ENCODE measurements around the gene C16orf96. TPM values are rescaled to one million over a fixed set of nuclear protein-coding genes. Genes with fewer than 3 reads are reported as not detected.

C16orf96 gene
- total and polyA plus RNA-seq, 2 donors (not counting 3 experiments of a cell fraction or from before 2014, with no cell fraction given): not detected

DNA sequence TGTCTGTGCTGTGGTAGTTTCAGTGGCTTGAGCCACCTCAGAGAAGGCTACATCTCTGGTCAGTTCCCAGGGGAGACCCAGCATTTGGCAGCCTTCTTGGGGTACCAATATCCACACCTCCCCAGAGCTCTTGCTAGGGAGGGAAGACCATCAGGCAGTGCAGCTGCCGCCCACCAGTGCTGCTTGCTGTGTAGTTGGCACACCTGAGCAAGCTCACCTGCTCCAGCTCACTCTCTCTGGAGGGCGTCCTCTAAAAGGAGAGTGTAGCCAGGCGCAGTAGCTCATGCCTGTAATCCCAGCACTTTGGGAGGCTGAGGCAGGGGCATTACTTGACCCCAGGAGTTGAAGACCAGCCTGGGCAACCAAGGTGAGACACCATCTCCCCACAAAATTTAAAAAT, 47.3 kb upstream of the C16orf96 start:
- Histone ChIP-seq H4K20me1 (replicated peaks; ENCODE audit: control insufficient read depth, extremely low read depth, insufficient read depth, low read length) (no peaks in the 10 kb centered on the region), H3K36me3 (ENCODE audit: control insufficient read depth in 2 of 2, extremely low read depth in 1 of 2, insufficient read depth in 2 of 2, low read length in 2 of 2) (peaks cover 16 to 54% of the 10 kb centered on the region in 2 experiments), H3K9me3 (replicated peaks; ENCODE audit: control insufficient read depth, insufficient read depth, low read length) (no peaks in the 10 kb centered on the region), H3K4me3 (replicated peaks in 1 of 3; ENCODE audit: insufficient read depth in 1 of 3, low read depth in 1 of 3, low read length in 3 of 3) (no peak overlapping the region), H3K9me1 (replicated peaks; ENCODE audit: control insufficient read depth, extremely low read depth, insufficient read depth, low read length) (no peaks in the 10 kb centered on the region), H3K4me2 (ENCODE audit: insufficient read depth, low read length) (no peak overlapping the region), H3K9ac (replicated peaks; ENCODE audit: extremely low read depth, insufficient read depth, low read length) (no peak overlapping the region), H2AFZ (ENCODE audit: low read depth, low read length) (no peak overlapping the region), H3K4me1 (ENCODE audit: control insufficient read depth, extremely low read depth, insufficient read depth, low read length) (no peaks in the 10 kb centered on the region), H3K27me3 (ENCODE audit: control insufficient read depth in 2 of 2, insufficient read depth in 2 of 2, low read length in 2 of 2) (no peaks in the 10 kb centered on the region), H3K27ac (ENCODE audit: insufficient read depth, low read depth, low read length) (no peak overlapping the region), H3K79me2 (ENCODE audit: control insufficient read depth, insufficient read depth, low read length) (peaks cover 2% of the 10 kb centered on the region)
- no peak for FAIRE-seq
- no TSS peak for BruUV-seq (replicated peaks)
- intact Hi-C loops (cut with micrococcal nuclease): no loop called here
- ChIA-PET CTCF (interaction anchor here (1.0 to 6.5 kb wide), 6 partner anchors 9 to 115 kb away, joined by 5 to 109 read pairs (median 8); partner anchors contain the start of genes HMOX2 and MGRN1), POLR2A (no interaction called here)
- dilution Hi-C loops (cut with MboI; ENCODE audit: extremely low pct_ligation_motif_present, low sequenced_read_pairs): no loop called here
- no peak for DNase-seq (ENCODE audit: low read depth, low spot score)
- TF ChIP-seq MYC (IDR thresholded peaks at IDR 0.05; ENCODE audit: low read depth, low read length) (no peak), EZH2 (IDR thresholded peaks at IDR 0.05; ENCODE audit: borderline replicate concordance, low read depth, low read length, severe bottlenecking) (no peak), POLR2A (IDR thresholded peaks at IDR 0.05; ENCODE audit: low read depth, low read length) (no peak), FOS (IDR thresholded peaks at IDR 0.05; ENCODE audit: borderline replicate concordance, insufficient read depth, low read length) (no peak), JUN (IDR thresholded peaks at IDR 0.05; ENCODE audit: borderline replicate concordance, insufficient read depth, insufficient read length, low read depth) (no peak), POLR2AphosphoS5 (IDR thresholded peaks at IDR 0.05; ENCODE audit: insufficient read depth, low read depth, low read length) (no peak), GATA2 (IDR thresholded peaks at IDR 0.05; ENCODE audit: insufficient read depth, insufficient read length, low read depth, low read length) (no peak)
- TF ChIP-seq, protein P1, sequence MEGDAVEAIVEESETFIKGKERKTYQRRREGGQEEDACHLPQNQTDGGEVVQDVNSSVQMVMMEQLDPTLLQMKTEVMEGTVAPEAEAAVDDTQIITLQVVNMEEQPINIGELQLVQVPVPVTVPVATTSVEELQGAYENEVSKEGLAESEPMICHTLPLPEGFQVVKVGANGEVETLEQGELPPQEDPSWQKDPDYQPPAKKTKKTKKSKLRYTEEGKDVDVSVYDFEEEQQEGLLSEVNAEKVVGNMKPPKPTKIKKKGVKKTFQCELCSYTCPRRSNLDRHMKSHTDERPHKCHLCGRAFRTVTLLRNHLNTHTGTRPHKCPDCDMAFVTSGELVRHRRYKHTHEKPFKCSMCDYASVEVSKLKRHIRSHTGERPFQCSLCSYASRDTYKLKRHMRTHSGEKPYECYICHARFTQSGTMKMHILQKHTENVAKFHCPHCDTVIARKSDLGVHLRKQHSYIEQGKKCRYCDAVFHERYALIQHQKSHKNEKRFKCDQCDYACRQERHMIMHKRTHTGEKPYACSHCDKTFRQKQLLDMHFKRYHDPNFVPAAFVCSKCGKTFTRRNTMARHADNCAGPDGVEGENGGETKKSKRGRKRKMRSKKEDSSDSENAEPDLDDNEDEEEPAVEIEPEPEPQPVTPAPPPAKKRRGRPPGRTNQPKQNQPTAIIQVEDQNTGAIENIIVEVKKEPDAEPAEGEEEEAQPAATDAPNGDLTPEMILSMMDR (IDR thresholded peaks at IDR 0.05; ENCODE audit: extremely low read depth in 1 of 2, insufficient read depth in 1 of 2, low read depth in 1 of 2, low read length in 2 of 2): no peak
- TF ChIP-seq, protein P2, sequence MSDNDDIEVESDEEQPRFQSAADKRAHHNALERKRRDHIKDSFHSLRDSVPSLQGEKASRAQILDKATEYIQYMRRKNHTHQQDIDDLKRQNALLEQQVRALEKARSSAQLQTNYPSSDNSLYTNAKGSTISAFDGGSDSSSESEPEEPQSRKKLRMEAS (IDR thresholded peaks at IDR 0.05; ENCODE audit: insufficient read depth, insufficient read length): no peak

All from endothelial cell of umbilical vein (primary cell).